Right ventricle myocardium superior (tissue), 1 donor: ENCODE data around the gene COL20A1. TPM values are rescaled to one million over a fixed set of nuclear protein-coding genes. Genes with fewer than 3 reads are reported as not detected.

Experiments
- ATAC-seq: fragments of 200-7000 bp; cut with Tn5 transposase; one replicate; pipeline ENCODE4 v1.9.1; 2020; ENCODE audit warnings: mild to moderate bottlenecking; ENCODE audit not compliant: poor library complexity
- DNase-seq: peaks from one replicate; pipeline ENCODE4 v3.0.0-alpha.2; 2020
- intact Hi-C: fragments of 100-400 bp; cut with DNase I; formaldehyde crosslinking; loops from one replicate; pipeline ENCODE4 v1.11.2; 2022
- total RNA-seq: library from RNA; stranded (reverse); fragmentation: NEBNext Ultra II Directional; extraction: Animal tissue kit (Norgen Biotek cat#: 25700); gene quantifications from one replicate; pipeline ENCODE4 v1.2.1, GENCODE V29; 2021
- donor health status: DM: no; HTN: yes; CAD: no; lungs with severe emphysema.

Gene COL20A1
- total RNA-seq, 1 donor from 2014 or later: not detected

GRCh38 chr20:63287697-63288580 lies 5.0 kb upstream of the COL20A1 start:
- intact Hi-C loops: no loop called here
- no peak for ATAC-seq
- DNase-seq: no peak

- no peak for ATAC-seq
- intact Hi-C loops: no loop called here
- no peak for DNase-seq
Observed at GRCh38 chr20:63288581-63289251, 4.3 kb upstream of the COL20A1 start.

GRCh38 chr20:63289311-63290135 lies 3.5 kb upstream of the COL20A1 start:
- intact Hi-C loops: no loop called here
- DNase-seq: no peak
- no peak for ATAC-seq

GRCh38 chr20:63290136-63290676 lies 2.8 kb upstream of the COL20A1 start:
- intact Hi-C loops: no loop called here
- ATAC-seq: no peak
- no peak for DNase-seq

- intact Hi-C loops: no loop called here
- ATAC-seq (peak; percentile 49), DNase-seq (peak; percentile 67)
Observed at GRCh38 chr20:63290677-63291472, 2.1 kb upstream of the COL20A1 start.

GRCh38 chr20:63291811-63292210 lies 1.2 kb upstream of the COL20A1 start:
- ATAC-seq (no peak), DNase-seq (no peak)
- intact Hi-C loops: no loop called here

- intact Hi-C loops: no loop called here
- no peak for ATAC-seq
- no peak for DNase-seq
Observed at GRCh38 chr20:63292292-63292701, 689 bp upstream of the COL20A1 start.

- DNase-seq (no peak), ATAC-seq (no peak)
- intact Hi-C loops: no loop called here
Observed at GRCh38 chr20:63293456-63293855, 470 bp downstream of the COL20A1 start.

GRCh38 chr20:63293871-63294535 lies 1.0 kb downstream of the COL20A1 start:
- intact Hi-C loops: no loop called here
- DNase-seq (no peak), ATAC-seq (no peak)

- intact Hi-C loops: no loop called here
- ATAC-seq: no peak
- no peak for DNase-seq
Observed at GRCh38 chr20:63294536-63294900, 1.5 kb downstream of the COL20A1 start.

GRCh38 chr20:63295018-63295417 lies 2.0 kb downstream of the COL20A1 start:
- intact Hi-C loops: no loop called here
- DNase-seq: no peak
- no peak for ATAC-seq

GRCh38 chr20:63295422-63295821 lies 2.4 kb downstream of the COL20A1 start:
- ATAC-seq: no peak
- intact Hi-C loops: no loop called here
- no peak for DNase-seq

GRCh38 chr20:63295846-63296245 lies 2.9 kb downstream of the COL20A1 start:
- intact Hi-C loops: no loop called here
- no peak for DNase-seq
- ATAC-seq: no peak

GRCh38 chr20:63296531-63297299 lies 3.7 kb downstream of the COL20A1 start:
- intact Hi-C loops: no loop called here
- DNase-seq: no peak
- ATAC-seq: no peak

- ATAC-seq (no peak), DNase-seq (no peak)
Observed at GRCh38 chr20:63297371-63297781, 4.4 kb downstream of the COL20A1 start.

GRCh38 chr20:63297796-63298572 lies 5.0 kb downstream of the COL20A1 start:
- no peak for DNase-seq
- ATAC-seq: no peak
- intact Hi-C loops: no loop called here

More at GRCh38 chr20:63297371-63297781, 4.4 kb downstream of the COL20A1 start:
- intact Hi-C loops: no loop called here
